ENCODE measurements around the gene KIAA0232.
"Not testable (repeated sequence)": the region's sequence is repeated elsewhere in the genome, so short reads cannot be mapped to it uniquely, and the experiment has no call there.

KIAA0232 gene

DNA sequence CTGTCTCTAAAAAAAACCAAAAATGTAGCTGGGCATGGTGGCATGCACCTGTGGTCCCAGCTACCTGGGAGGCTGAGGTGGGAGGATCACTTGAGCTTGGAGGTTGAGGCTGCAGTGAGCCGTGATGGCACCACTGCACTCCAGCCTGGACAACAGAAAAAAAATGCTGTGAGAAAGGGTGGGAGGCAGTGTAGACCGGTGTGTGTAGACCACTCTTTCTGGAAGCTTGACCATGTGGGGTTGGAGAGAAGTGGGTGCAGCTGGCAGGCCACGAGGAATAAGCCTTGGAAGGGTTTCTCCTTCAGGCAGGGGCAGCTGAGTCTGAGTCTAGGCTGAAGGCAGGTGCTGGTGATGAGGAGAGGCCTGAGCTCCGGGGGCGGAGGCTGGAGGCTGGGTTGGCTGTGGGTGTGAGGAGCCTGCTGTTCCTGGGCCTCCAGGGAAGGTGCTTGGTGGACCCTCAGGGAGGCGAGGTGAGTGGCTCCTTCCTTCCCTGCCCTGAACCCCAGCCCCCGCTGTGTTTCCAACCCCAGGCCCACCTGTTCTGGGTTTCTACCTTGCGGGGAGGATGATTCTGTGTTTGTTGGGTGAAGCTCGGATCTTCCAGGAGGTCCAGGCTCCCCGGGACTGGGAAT is 117.8 kb downstream of the KIAA0232 start:
- DNase-seq (ENCODE audit: low read depth, low spot score): no peak

DNA sequence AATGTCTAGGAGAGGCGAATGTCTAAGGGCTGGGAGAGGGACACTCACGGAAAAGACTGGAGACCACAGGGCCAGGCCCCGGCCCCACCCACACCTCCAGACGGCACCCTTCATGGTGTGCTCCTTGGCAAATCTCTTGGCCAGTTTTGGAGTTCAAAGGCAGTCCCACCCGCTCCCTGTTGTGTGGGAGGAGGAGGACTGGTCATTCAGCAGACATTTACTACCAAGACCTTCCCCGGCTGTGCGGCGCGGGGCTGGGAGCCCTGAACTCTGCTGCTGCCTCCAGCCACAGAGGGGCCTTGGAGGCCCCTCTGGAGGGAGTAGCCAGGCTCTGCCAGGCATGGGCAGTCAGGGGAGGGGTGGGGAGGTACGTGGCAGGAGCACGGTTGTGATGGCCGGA is 118.4 kb downstream of the KIAA0232 start:
- DNase-seq (ENCODE audit: low read depth, low spot score): no peak

DNA sequence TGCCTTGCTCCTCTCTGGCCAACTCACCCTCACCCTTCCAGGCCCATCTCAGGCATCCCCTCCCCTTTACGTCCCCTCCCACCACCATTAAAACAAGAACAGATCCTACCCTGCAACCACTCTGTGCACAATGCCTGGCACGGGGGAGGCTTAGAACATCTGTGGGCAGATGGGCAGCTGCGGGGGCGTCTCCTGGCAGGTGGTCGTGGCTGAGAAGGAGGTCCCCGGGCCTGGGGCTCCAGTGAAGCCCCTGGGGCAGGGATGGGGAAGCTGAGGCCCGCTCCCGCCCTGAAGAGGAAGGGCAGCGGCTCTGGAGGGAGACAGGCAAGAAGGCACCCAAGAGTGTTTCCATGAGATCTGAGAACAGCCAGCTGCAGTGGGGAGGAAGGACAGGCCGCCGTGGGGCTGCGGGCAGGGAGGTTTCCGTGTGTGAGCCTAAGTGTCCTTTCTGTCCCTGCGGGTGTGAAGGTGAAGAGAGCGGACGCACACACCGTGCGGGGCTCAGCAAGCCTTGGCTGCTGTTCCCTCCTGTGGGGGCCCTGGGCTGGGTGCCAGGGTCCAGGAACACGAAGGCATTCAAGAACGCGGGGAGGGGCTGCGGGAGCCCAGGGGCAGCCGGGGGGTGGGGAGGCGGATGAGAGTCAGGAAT is 119.3 kb downstream of the KIAA0232 start:
- DNase-seq (ENCODE audit: low read depth, low spot score): peak; percentile 42

DNA sequence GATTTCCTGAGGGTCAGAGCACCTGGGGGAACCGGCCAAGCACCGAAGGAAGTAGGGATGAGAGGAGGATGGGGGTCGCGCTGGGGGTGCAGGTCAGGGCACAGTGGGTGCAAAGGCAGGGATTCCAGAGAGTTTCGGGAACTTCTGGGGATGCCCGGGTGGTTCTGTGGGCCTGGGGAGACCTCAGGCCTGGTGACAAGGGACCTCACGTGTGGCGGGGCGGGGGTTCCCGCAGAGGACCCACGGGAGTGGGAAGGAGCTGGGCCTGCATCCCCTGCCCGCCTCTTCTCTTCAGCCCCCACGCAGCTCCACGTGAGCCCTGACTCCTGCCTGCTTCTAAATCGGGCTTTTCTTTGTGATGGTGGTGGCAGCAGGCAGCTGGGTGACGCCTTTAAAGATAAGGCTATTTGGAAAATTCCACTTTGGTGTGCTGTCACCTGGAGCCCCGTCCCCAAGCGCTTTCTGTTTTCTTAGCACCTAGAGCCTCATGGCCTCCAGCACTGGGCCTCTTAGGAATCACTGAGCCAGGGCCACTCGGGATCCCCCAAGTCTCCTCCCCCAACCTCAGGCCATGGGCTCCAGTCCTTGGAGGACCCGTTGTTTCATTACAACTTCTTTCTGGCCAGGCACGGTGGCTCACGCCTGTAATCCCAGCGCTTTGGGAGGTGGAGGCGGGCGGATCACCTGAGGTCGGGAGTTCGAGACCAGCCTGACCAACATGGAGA is 120.0 kb downstream of the KIAA0232 start:
- DNase-seq (ENCODE audit: low read depth, low spot score): no peak

DNA sequence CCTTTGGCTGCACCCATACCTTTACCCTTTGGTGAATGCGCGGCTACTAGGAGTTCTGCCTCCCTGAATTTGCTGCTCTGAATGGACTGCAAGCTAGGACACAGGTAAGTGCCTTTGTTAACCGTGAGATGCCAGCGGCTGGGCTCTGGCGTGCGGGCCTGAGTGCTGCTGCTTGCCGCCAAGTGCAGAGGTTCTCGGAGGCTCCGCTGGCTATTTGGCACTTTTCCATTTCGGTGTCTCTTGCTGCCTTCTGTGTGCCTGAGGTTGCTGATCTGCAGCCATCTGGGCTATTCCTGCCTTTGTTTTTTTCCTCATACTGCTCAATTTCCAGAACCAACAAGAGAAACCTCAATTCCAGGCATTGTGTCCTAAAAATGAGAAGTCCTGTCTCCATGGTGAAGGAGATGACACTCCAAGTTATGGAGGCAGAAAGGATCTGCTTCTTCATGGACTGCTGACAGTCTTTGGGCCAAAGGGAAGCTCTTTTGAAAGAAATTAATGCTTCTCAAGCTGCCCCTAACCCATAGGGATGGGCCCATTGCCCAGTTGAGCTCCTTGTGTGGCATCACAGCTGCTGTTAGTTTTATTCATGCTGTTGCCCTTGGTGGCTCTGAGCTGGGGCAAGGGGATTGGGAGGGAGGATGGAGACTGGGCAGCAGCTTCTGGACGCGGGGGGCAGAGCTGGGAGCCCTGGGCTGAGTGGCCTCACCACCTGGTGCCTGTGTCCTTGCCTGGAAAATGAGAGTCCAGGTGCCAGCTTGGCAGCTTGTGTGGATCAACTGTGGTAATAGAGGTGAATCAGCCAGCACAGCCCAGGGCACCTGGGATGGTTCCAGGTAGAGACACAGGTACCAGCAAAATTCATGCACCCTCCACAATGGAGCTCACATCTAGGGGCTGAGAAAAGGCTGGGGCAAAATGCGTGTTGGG is 123.3 kb downstream of the KIAA0232 start:
- DNase-seq (ENCODE audit: low read depth, low spot score): no peak

DNA sequence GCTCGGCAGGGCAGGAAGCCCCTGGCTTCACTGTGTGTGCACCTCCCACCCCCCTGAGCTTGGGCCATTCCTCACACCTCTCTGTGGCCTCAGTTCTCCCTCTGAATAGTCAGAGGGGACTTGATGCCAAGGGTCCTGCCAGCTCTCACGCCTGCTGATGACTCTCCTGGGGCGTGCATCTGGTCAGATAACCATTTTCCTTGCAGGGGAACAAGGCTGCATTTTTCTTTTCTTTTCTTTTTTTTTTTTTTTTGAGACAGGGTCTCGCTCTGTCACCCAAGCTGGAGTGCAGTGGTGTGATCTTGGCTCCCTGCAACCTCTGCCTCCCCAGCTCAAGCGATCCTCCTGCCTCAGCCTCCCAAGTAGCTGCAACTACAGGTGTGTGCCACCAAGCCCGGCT is 124.0 kb downstream of the KIAA0232 start:
- DNase-seq (ENCODE audit: low read depth, low spot score): not testable (repeated sequence)

DNA sequence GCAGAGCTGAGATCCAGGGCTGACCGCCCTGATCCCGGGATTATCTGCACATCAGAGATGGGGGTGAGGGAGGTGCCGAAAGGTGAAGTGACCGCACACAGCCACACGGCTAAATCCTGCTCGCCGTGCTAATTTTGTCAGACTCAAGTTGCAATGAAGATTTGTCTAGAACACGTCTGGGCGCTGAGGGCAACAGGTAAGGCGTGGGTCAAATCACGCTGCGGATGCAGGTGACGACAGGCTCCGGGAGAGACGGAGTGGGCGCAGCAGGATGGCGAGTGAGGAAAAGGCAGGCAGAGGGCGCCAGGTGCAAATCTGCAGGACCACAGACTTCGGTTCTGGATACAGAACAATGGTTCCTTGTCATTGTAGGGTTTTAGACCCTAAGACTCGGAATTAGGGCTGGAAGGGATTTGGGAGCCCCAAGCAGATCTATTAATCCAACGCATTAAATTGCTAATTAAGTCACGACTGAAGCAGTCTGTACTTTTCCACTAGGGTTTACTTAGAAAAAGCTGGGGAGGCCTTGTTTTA is 125.2 kb downstream of the KIAA0232 start:
- DNase-seq (ENCODE audit: low read depth, low spot score): peak; percentile 56

DNA sequence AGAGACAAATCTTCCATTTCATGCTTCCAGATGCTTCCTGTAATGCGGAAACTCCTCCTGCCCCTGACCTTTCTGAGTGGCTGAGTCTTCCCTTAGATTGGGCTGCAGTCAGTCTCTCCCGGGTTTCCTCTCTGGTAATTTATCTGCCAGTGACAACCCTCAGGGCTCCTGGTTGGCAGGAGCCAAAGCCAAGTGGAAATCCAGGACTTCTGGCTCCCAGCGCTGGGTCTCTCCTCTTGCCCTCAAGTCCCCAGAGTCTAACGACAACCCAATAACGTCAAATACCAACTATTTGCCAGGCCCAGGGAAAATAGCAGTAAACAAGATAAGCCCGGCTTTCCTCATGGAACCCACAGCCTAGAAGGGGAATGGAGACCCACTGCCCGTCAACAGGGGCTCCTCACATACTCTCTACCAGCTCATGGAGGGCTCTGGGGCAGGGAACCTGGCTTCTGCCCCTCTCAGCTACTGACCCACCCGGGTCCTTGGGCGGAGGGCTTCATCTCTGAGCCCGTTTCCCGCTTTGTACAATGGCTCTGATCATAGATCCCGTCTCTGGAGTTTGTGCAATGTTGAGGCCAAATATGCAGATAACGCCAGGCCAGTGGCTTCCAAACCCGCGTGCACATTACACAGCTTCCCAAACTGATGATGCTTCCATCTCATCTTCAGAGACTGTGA is 126.0 kb downstream of the KIAA0232 start:
- no peak for DNase-seq (ENCODE audit: low read depth, low spot score)

DNA sequence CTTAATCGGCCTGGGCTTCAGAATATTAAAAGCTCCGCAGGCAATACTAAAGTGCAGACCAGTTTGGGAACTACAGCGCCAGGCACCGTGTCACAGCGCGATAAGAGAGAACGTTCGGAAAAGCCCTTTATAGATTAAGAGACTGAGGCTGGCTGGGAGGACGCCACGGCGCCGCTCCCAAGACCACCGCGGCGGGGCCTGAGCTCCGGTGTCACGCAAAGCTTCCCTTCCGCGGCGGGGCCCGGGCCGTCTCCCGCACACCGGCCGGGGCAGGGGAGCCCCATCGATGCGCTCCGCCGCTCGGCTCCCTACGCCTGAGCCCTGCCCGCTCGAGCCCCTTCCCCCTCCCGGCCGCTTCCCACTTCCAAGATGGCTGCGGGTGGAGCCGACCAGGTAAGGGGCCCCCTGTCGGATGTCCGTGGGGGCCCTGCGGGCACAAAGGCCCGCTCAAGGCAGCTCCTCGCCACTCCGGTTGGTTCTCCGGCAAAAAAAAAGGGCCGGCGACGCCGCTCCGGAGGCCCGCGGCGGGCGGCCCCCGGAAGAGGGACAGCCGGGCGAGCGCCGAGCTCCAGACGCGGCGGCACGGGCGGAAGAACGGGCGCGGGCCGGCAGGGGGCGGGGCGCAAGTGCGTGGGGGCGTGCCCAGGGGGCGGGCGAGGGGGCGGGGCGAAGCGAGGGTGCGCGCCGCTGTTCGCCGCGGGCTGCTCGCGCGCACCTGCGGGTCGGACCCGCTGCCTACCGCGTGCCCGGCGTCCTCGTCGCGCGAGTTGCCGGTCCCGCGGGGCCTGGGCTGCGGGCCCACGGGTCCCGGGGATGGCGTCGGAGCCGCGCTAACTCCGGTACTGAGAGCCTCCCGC is 126.8 kb downstream of the KIAA0232 start, which contains the start of gene TBC1D14:
Gene TBC1D14, plus strand, starts transcription at position 714 of the 857 bp plus-strand sequence. CDS start 13,564 bp downstream, outside the sequence.
- DNase-seq (ENCODE audit: low read depth, low spot score): peak; percentile 95

DNA sequence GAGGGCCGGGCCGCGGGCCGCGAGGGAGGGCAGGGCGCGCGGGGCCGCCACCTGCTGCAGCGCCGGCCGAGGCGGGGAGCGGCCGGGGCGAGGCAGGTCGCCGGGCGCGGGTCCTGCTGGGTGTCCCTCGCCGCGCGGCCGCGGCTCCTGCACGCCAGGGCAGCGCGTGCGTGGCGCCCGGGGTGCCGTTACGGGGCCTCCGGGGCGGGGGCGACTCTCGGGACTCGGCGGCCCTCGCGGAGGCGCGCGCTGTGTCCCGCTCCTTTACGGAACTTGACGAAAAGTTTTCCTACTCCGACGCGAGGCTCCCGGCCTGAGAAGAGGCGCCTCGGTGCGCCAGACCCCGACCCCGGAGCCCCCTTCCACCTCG is 127.4 kb downstream of the KIAA0232 start:
- no peak for DNase-seq (ENCODE audit: low read depth, low spot score)

DNA sequence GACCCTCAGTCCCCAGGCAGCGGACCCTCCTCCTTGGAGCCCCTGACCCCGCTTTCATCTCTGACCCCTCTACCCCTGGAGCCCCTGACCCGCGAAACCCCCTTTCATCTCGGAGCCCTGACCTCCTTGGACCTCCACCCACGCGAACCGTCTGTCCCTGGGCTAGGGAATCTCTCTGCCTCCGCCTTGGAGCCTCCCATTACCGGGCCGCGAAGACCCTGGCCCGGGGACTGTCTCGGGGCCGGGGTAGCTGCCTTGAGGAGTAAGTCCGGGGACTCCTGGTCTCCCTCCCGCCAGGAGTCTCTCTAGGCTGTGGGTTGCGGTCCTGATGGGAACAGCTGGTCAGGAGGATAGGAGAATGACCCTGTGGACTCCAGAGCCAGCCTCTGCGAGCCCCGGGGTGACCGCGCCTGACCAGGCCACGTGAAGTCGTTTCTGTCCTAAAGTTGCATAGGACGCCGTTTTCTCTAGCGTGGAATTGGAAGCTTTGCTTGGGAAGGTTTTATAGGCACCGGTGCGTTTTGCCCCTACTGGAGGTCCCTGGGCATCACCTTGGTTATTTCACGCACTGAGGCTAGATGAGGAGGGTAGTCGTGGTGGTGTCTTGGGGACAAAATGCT is 127.9 kb downstream of the KIAA0232 start:
- DNase-seq (ENCODE audit: low read depth, low spot score): peak; percentile 37

DNA sequence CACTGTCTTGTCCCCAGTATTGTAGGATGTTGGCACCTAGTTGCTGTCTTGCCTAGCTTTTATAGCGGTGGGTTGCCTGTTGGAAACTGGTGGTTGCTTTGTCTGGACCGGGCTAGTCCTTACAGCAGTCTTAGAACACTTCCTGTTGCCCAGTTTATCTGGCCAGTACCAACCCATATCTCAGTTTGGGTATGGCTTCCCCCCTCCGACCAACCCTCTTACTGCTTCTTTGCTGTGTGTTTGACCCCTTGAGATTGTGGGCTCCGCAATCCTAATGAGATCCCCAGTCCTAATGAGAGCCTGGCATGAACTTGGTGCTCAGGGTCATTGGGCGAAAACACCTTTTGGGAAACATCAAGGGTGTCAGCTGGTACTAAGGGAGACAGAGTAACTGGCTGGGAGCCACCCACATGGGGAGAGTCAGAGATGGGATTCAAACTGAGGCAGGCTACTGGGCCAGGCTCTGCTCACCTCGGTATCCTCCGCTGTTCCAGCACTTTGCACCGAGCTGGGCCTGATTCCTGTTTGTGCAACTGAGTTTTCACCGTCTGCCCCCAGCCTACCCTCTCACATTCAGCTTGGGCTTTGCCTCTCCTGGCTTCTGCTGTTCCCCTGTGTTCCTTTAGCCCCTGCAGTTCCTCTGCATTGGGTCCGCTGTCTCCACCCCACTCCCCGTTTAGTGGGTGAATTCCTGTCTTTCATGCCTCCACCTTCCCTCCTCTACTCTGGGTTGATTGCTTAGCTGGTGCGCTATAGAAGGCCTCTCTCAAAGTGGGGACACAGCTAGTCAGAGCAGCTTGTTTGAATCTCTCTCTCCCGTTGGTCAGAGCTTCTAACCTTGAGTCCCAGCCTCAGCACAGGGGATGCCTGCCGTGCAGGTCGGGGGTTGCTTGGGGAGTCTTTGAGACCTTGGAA is 128.7 kb downstream of the KIAA0232 start:
- no peak for DNase-seq (ENCODE audit: low read depth, low spot score)

DNA sequence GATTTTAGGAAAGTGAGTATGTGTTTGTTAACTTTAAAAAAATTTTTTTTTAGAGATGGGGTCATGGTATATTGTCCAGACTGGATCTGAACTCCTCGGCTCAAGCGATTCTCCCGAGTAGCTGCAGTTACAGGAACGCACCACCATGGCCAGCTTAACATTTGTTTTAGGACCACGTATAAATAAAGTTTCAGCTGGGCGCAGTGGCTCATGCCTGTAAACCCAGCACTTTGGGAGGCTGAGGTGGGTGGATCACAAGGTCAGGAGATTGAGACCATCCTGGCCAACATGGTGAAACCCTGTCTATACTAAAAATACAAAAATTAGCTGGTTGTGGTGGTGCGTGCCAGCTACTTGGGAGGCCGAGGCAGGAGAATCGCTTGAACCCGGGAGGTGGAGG is 129.4 kb downstream of the KIAA0232 start:
- DNase-seq (ENCODE audit: low read depth, low spot score): not testable (repeated sequence)

DNA sequence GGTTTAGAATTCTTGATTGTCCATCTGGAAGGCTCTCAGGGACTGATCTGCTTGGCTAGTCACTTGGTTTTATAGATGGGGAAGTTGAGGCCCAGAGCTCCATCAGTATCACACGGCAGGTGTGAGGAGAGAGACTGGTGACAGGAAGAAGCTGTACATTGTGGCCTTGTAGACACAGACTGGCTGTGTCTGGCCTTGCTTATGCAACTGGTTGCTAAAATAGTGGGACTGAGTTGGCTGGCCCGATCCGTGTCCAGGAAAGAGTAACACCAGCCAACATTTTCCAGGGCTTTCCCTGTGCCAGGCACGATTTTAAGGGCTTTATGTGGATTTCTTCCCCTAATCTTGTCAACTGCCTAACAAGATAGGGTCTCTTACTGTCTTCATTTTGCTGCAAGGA is 129.9 kb downstream of the KIAA0232 start:
- no peak for DNase-seq (ENCODE audit: low read depth, low spot score)

DNA sequence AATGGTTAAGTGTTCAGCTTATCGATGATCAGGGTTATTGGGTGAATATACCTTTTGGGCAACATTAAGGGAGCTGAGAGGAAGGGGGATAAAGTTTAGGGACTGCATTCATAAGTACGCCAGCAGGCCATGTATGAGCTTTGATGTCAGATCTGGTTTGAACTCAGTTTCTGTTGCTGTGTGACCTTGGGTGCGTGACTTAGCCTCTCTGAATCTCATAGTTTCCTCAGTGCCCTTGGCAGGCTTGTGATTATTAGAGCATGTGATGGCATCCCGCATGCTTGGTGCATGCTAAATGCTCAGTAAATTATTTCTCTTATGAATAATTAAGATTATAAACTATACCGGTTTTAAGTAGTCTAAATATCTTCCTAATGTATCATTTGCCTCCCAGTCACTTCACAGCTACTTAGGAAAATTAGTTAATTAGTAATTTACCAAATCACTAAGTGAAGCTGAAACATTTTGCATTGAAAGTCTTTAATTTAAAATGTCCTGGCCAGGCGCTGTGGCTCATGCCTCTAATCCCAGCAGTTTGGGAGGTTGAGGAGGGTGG is 130.9 kb downstream of the KIAA0232 start:
- DNase-seq (ENCODE audit: low read depth, low spot score): no peak

DNA sequence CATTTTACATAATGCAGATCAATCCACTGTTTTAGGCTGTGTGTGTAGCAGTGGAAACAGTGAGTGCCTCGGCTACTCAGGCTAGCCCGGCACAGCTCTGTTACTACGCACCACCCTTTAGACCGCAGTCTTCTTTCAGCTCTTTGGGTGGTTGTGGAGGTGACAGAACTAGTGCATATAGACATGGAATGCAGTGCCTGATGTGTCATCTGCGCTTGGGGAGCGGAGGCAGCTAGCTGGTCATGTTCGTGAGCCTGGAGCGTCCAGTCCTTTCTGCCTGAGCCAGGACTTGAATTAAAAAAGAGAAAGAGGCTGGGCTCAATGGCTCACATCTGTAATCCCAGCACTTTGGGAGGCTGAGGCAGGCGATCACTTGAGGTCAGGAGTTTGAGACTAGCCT is 131.9 kb downstream of the KIAA0232 start:
- DNase-seq (ENCODE audit: low read depth, low spot score): no peak

DNA sequence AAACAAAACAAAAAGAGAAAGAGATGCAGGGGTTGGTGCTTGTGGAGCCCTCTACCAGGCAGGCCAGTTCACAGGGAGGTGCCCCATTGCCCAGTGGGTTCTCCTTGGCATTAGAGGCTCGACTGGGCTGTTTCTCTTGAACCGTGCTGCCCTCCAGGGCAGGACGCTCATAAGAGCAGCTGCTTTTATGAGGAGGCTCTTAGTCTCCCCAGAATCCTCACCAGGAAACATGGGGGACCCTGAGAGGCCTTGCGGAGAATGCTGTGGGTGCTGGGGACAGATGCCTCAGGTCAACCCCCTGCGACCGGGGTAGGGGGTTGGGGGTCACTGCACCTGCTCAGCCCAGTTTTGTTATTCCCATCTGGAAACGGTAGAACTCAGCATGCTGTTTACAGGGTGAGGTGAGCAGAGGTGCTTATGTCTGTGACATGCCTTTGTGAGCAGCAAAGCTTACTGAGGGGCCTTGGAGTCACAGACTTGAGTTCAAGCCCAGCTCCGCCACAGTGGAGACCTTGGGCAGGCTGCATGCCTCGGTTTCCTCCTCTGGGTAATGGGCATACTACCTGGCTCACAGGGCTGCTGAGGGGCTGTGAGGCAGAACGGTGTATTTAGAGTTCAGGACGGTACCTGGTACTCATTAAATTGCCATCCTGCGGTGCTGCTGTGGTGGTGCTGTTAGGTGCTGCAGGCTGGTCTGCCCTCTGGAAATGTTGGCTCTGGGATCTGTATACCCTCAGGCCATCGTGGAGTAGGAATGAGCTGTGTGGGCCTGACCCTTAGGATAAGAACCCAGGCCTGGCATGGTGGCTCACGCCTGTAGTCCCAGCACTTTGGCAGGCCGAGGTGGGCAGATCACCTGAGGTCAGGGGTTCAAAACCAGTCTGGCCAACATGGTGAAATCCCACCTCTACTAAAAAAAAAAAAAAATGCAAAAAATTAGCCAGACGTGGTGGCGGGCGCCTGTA is 132.8 kb downstream of the KIAA0232 start:
- no peak for DNase-seq (ENCODE audit: low read depth, low spot score)
